HG03135 (cell line): Measurements from ENCODE around the gene PRRX2.

Experiments used
- ATAC-seq: cut with Tn5 transposase; IDR thresholded peaks from one replicate; pipeline ENCODE4 v1.9.1; 2021; ENCODE audit warnings: mild to moderate bottlenecking, moderate library complexity; ENCODE audit not compliant: unreplicated experiment

PRRX2 gene

DNA sequence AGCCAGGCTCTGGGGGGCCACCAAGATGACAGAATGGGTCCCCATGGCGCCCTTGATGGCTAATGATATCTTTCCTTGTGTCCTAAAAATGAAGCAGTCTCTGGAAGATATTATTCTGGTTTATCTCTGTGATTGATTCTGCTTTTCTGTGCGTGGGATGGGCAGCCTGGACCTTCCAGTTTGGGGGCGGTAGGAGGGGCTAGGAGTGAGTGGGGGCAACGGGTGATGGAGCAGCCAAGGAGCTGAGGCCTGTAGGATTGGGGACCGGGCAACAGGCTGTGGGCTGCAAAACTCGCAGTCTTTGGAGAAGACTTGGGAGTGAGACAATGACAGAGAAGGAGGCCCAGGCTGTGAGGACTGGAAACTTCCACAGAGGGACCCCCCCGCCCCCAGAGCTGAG, 8.8 kb downstream of the PRRX2 start:
- no peak for ATAC-seq

DNA sequence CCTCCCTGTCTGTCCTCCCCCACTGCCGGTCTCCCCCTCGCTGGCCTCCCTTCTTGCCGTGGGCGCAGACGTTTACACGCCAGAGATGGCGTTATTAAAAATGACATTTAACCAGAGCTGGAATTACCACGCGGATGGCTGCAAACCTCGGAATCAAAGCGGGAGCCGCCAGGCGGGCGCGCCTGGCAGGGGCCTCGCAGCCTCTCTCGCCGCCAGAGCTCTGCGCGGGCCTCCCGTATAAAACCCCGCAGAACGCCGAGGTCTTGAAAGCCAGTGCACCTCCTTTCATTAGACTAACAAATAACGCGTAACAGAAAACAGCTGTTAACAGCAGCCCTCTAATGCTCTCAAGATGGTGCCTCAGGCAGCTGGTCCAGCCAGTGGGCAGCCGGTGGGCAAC, 10.2 kb downstream of the PRRX2 start:
- no peak for ATAC-seq

DNA sequence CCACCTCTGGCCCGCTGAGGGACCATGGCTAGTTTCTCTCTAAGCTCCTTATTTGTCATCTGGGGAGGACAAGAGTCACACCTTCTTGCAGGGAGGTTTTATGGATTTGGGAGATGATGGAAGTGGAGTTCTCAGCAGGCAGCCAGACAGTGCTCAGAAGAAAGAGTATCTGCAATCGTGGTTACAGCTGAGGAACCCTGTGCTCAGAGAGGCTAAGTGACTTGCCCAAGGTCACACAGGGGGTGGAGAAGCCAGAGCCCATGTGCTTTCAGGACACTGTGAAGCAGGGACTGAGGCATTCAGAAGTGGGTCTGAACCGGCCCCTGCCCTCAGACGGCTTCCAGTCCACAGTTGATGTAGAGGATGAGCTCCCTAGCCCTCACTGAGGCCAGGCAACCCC, 10.8 kb downstream of the PRRX2 start:
- ATAC-seq, result no peak

DNA sequence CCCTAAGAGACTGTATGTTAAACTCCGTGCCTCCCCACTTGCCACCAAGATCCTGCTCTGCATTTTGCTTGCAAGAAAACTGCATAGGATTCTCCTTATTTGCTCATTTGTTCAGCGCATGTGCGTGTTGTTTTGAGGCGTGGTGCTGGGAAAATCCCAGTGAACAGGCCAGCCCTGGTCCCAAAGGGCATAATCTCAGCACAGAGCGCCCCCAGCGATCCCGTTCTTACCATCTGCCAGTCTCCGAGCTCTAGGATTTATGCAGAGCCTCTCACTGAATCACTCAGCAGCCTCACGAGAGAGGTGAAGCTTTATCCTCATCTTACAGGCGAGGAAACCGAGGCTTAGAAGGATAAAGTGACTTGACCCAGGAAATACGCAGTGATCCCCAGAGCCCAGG, 11.5 kb downstream of the PRRX2 start:
- no peak for ATAC-seq

DNA sequence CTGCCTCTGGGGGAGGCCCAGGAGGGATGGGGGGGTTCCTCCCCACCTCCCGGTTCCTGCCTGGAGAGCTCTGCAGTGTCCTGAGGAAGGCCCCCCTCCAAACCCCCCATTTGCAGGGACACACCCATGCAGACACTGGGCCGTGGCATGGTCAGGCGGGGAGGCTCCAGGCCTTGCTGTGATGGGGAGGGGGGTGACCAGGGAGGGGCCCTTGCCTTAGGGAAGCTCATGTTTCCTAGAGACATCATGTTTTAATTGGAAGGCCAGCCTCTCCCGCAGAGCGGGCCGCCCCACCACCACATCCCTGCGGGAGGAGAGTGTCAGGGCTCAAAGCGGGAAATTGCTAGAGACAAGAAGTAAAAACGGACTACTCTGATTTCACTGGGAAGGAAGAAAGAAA, 12.0 kb downstream of the PRRX2 start:
- ATAC-seq, result no peak

DNA sequence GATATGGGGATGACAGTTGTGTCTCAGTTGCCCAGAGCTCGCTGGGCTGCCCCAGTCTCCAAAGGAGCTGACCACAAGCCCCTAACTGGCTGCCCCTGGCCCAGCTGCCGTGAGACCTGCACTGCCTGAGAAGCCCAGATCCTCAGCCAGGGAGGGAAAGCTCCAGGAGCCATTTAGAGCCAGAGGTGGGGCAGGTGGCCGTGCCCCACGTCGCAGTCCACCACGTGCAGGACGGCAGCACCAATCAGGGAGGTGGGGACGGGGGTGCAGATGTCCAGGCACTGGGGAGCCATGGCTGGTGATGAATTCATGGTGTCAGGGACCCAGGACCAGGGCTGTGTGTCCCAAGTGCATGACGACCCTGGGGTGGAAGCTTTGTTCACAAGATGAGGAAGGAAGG, 13.4 kb downstream of the PRRX2 start:
- no peak for ATAC-seq

DNA sequence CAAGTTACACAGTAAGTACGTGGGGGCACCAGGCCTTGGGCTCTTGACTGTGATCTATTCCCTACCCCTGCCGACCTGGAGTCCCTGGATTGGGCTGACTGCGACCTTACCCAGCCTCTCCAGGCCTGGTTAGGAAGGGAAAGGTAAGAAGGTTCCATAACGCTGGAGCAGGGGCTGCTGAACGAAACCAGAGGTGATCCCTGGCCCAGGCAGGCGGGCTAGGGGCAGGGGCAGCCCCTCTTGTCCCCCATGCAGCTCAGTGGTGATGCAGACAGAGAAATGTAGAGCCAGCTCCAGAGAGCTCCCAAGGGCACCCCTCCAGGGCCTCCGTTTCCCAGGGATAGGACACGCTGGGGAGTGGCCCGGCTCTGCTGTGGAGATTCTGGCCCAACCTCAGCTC, 14.1 kb downstream of the PRRX2 start:
- ATAC-seq, result no peak

DNA sequence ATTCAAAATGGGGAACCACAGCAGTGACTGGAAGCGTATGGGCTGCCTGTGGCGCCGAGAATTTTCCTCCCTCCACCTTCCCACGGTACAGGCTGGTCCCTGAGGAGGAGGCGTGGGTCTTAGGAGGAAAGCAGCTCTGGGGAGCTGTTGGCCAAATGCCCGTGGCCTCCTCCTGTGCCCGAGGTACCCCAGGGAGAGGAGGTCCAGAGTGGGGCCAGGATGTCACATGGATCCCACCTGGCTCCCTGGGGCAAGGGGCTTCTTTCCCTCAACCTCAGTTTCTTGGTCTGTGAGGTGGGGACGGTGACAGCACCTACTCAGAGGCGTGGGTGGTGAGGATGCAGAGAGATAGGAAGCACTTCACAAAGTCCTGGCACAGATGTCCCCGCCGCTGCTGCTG, 16.5 kb downstream of the PRRX2 start:
- no peak for ATAC-seq

DNA sequence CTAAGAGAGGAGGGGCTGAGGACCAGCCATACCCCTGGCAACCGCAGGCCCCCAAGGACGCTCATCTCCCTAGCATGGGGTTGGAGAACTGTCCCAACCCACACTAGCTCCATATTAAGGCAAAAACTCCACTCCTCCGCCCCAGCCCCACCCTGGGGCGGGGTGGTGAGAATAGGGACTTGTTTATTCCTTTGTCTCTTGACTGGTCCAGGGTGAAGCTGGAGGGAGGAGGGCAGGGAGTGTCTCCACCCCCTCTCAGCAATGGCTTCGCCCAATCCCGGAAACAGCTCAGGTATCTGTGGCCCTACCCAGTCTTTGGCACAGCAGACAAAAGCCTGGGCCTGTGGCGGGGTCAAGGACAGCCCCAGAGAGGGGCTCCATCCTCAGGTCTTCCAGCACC, 16.9 kb downstream of the PRRX2 start:
- ATAC-seq, result no peak

DNA sequence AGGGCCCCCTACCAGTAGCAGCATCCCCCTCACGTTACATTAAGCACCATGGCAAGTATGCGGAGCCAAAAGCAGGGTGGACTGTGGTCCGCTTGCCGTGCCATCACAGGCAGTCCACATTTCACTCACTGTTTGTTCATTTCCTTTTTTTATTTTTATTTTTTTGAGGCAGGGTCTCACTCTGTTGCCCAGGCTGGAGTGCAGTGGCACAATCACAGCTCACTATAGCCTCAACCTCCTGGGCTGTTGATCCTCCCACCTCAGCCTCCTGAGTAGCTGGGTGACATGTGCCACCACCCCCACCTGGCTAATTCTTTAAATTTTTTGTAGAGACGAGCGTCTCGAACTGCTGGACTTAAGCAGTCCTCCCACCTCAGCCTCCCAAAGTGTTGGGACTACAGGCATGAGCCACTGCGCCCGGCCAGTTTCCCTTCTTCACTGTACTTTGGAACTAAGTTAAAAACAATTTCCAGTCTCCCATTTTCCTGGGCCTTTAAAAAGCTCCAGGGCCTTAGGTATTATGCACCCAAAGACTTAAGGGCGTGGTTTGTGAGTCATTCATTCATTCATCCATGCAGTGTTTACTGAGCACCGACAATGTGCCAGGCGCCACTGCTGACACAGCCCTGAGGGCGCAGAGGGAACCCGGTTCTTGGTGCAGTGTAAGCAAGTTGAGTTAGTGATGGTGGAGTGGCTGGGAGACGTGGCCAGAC, 19.9 kb downstream of the PRRX2 start:
- ATAC-seq, result no peak

DNA sequence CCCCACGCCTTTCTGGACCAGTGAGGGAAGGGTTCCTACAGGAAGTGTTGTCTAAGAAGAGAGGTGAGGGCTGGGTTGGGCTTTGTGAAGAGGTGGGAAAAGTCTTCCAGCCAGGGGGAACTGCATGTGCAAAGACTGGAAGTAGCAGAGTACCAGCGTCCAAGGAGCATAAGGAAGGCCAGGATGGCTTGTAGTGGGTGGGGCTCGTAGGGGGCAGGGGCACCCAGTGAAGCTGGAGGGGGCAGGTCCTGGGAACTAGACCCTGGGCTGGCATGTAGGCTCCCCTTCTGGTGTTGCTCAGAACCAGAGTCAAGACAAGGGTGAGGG, 20.4 kb downstream of the PRRX2 start:
- ATAC-seq, result no peak

DNA sequence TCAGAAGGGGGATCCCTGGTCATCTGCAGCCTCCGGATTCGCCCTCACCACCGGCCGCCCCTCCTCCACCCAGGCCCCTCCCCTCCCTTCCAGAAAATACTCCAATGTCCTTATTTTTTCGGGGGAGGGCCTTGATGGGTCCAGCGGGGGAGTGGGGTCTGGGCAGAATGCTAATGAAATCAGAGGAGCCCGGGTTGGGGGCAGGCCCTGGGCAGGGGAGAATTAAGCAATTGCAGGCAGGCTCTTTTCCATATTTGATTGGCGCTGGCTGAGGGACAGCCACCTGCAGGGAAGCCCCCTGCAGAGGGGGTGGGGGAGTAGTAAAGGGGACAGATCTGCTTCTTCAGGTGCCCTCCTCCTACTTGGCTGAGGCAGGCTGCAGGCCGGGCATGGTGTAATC, 21.3 kb downstream of the PRRX2 start:
- no peak for ATAC-seq

DNA sequence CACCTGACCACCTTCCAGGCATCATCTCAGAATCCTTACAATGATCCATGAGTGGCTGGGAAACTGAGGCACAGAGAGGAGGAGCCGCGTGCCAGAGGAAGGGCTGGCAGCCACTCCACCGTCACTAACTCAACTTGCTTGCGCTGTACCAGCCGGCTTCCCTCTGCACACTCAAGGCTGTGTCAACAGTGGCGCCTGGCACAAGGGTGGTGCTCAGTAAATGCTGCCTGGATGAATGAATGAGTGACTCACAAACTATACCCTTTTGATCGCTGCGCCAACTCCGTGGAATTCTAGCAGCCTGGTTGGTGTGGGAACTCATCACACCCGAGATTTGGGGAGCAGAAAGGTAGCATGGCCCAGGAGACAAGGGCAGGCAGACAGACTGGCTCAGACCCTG, 21.9 kb downstream of the PRRX2 start:
- no peak for ATAC-seq

DNA sequence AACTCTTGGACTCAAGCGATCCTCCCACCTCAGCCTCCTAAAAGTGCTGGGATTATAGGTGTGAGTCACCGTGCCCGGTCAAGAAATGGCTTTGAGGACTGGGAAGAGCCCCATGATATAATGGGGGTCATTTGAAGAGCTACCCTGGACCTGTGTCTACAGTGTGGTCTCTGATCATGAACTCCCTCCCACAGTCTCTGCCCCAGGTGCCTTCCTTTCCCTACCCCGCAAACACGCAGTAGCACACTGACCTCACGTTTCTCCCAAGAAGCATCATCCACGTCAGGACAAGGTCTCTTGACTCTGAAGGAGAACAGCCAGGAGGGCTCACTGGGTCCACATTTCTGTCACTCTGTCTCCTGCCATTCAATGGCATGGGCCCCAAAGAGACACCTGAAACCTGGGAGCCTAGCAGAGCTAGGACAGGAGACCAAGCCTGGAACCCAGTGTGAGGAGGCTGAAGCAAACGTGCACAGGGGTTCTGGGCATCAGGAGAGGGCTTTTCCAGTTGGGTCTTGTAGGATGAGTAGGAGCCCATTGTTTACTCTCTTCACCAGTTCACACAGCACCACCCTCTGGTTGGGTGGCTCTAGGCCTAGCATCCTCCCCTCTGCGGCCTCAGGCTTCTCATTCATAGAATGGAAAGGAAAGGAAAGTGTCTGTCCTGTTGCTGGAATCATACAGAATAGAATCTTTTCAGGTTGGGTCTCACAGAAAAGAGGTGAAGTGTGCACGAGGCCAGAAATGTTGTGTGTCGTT, 23.0 kb downstream of the PRRX2 start:
- ATAC-seq, result no peak

DNA sequence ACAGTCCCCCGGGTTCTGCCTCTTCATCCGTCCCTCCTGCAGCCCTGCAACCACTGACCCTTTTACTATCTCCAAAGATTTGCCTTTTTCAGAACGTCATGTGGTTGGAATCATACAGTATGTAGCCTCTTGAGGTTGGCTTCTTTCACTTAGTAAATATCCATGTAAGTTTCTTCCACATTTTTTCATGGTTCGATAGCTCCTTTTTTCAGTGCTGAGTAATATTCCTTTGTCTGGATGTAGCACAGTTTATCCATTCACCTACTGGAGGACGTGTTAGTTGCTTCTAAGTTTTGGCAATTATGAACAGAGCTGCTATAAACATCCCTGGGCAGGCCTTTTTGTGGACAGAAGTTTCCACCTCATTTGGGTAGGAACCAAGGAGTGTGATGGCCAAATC, 27.1 kb downstream of the PRRX2 start:
- ATAC-seq, result no peak

DNA sequence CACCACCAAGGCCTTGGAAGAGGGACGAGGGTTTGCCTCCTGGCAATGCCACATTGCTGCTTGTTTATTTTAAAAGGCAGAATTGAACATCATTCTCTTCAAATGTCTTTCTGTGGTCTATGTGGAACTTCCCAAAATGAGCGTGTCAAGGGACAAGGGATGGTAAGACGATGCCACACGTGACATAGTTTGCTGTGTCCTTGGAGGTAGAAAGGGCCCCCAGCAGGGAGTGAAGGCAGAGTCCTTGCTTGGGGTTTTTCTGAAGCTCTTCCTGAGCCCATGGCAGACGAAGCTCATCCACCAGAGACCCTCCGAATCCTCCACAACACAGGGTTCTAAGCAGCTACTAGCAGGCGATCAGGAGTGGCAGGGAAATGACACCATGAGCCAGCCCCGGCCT, 28.3 kb downstream of the PRRX2 start:
- ATAC-seq, result no peak

DNA sequence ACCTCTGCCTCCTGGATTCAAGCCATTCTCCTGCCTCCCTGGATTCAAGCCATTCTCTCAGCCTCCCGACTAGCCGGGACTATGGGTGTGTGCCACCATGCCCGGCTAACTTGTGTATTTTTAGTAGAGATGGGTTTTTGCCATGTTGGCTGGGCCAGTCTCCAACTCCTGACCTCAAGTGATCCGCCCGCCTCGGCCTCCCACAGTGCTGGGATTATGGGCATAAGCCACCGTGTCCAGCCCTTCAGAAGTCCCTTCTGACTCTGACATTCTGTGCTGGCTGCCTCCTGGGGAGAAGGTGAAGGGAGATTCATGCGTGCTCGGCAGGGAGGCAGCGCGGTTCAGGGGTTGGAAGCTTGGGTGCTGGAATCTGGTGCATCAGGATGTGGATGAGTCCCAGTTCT, 28.8 kb downstream of the PRRX2 start:
- ATAC-seq, result no peak

DNA sequence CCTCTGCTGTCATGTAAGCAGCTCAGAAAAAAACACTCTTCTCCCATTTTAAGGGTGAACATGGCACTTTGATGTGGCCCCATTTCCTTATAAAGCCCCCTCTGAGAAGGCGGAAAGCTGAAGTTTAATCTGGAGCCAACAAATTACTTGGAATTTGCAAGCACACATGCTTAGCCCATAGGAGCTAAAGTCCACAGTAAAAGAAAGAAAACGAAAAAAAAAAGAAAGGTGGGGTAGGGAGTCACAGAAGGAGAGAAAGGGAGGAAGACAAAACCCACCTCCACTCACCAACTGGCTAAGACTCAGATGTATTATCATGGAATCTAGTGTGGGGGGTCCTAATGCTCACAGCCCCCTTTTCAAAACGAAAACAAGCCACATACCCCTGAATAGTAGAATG, 30.4 kb downstream of the PRRX2 start:
- ATAC-seq, result no peak

DNA sequence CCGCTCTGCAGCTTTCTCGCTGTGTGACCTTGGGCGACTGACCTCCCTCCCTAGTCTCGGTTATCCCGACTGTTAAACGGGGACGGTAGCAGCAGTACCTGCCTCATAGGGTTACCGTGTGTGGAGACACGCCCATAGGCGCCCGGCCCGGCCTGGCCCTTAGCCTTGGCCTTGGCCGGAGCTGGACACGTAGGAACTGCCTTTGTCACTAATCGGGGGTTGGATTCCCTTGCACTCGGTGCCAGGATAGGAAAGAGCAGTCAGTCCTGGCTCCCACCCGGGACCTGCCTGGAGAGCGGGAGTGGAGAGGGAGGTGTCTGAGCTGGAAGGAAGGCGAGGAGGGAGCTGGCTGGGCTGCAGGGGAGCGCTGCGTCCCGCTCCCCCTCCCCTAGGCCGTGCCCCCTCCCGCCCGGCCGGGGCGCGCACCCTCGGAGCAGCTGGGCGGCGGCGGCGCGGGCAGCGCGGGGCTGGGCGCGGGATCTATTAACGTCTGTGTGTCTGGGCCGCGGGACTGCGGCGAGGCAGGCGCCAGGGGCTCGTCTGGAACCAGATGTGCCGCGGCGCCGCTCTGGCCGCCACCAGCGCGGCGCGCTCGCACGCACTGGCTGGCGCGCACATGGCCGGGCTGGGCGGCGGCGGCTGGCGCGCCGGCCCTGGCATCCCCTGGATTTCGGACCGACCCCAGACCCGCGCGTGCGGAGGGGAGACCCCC, 31.7 kb downstream of the PRRX2 start:
- no peak for ATAC-seq

DNA sequence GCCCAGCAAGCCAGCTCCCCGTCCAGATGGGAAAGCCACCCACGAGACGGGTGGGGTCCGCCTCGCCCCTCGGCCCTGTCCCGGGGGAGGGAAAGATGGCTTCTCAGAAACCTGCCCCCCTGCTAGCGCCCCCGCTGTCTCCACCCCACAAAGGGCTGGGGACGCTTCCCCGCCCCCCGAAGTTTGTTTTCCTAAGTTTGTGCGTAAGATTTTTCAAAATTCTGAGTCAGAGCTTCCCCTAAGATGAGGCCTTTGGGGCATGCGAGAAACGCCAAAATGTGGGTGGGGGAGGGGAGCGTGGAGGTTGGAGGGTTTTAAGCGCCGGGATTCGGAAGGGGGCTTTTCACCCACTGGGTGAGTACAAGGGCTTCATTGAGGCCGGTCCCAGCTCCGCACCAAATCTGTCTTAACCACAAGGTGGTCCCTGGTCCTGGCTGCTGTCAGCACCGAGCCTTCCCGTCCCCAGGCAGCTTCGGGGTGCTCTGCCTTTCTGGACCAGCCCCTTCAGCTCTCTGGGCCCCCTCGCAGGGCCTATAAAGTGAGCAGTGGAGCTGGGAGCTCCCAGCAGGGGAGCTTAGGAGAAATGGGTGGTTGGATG, 32.3 kb downstream of the PRRX2 start:
- ATAC-seq, result no peak

DNA sequence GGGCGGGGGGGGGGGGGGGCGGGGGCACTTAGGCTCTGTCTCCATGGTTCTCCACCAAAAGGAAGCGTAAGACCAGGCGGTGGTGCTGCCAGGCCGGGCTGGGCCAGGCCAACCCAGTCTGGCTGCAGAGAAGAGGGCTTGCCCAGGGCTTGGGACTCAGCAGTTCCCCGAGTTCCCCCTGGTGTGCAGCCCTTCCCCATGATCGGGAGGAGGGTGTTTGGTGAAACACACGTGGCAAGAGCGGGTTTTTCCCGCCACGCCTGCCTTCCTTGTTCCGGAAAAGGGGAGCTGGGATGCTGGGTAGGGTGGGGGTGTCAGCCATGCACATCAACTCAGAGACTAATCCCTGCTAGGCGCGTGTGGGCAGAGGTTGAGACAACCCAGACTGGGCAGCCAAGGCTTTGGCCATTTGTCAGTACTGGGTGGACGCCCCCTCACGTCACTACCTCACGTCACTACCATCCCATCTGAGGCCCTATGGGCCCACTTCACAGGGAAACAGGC, 32.9 kb downstream of the PRRX2 start:
- ATAC-seq, result no peak

DNA sequence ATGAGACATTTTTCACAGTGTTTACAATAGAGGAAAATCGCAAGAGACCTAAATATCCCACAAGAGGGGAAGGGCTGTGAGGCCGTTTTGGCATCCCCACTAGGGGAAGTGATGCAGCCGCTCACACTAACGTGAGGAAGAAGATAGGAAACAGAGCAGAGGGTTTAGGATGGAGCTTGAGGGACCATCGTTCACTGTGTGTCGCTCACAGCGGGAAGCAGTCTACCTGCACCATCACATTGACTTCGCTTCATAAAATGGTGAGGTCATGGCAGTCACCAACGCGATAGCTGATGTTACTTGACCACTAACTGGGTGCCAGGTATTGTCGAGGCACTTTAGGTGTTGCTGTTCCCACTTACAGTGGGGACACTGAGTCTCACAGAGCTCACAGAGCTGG, 35.6 kb downstream of the PRRX2 start:
- ATAC-seq, result no peak
